ENCODE results near the gene ATP2C2. TPM values are rescaled to one million over a fixed set of nuclear protein-coding genes. Genes with fewer than 3 reads are reported as not detected.

The ATP2C2 gene
- total RNA-seq, 1 donor: not detected

- TF ChIP-seq CTCF (IDR thresholded peaks at IDR 0.05; ENCODE audit: extremely low read depth, low read depth, low read length): no peak
Measured at GRCh38 chr16:84362471-84362941, 5.8 kb upstream of the ATP2C2 start.

GRCh38 chr16:84366208-84366607 lies 2.1 kb upstream of the ATP2C2 start:
- H3K79me2 ChIP-seq (ENCODE audit: insufficient read depth, low read length): no peaks in the 10 kb centered on the region
- H3K36me3 ChIP-seq (ENCODE audit: insufficient read depth, low read length): no peaks in the 10 kb centered on the region
- DNase-seq (ENCODE audit: insufficient read length, low spot score, missing footprints): peak; percentile 50
- no peaks in the 10 kb centered on the region for H3K4me1 ChIP-seq (ENCODE audit: insufficient read depth, low read length)
- H3K9me3 ChIP-seq (ENCODE audit: low read depth, low read length): no peaks in the 10 kb centered on the region
- no peaks in the 10 kb centered on the region for H4K20me1 ChIP-seq (ENCODE audit: insufficient read depth, low read length)
- H3K27ac ChIP-seq (ENCODE audit: low read depth, low read length): no peak overlapping the region
- no peak overlapping the region for H3K4me3 ChIP-seq (ENCODE audit: insufficient read depth, low read length)
- peaks cover 59% of the 10 kb centered on the region for H3K27me3 ChIP-seq (ENCODE audit: insufficient read depth, low read length)
- no peak overlapping the region for H3K4me2 ChIP-seq (ENCODE audit: insufficient read depth, low read length)
- TF ChIP-seq CTCF (IDR thresholded peaks at IDR 0.05; ENCODE audit: extremely low read depth, low read depth, low read length): no peak
- H2AFZ ChIP-seq (ENCODE audit: low read length): no peak overlapping the region

More at GRCh38 chr16:84362471-84362941, 5.8 kb upstream of the ATP2C2 start:
- Histone ChIP-seq H3K4me1 (ENCODE audit: insufficient read depth, low read length) (peaks cover 2% of the 10 kb centered on the region), H3K27me3 (ENCODE audit: insufficient read depth, low read length) (peaks cover 30% of the 10 kb centered on the region), H3K4me3 (ENCODE audit: insufficient read depth, low read length) (no peak overlapping the region), H3K36me3 (ENCODE audit: insufficient read depth, low read length) (no peaks in the 10 kb centered on the region), H3K4me2 (ENCODE audit: insufficient read depth, low read length) (no peak overlapping the region), H3K79me2 (ENCODE audit: insufficient read depth, low read length) (no peaks in the 10 kb centered on the region), H4K20me1 (ENCODE audit: insufficient read depth, low read length) (no peaks in the 10 kb centered on the region), H3K9me3 (ENCODE audit: low read depth, low read length) (no peaks in the 10 kb centered on the region), H2AFZ (ENCODE audit: low read length) (no peak overlapping the region), H3K27ac (ENCODE audit: low read depth, low read length) (no peak overlapping the region)
- DNase-seq (ENCODE audit: insufficient read length, low spot score, missing footprints): peak; percentile 36

- Histone ChIP-seq H3K9me3 (ENCODE audit: low read depth, low read length) (no peaks in the 10 kb centered on the region), H3K4me2 (ENCODE audit: insufficient read depth, low read length) (no peak overlapping the region), H3K4me1 (ENCODE audit: insufficient read depth, low read length) (no peaks in the 10 kb centered on the region), H3K27ac (ENCODE audit: low read depth, low read length) (no peak overlapping the region), H3K36me3 (ENCODE audit: insufficient read depth, low read length) (no peaks in the 10 kb centered on the region), H3K79me2 (ENCODE audit: insufficient read depth, low read length) (no peaks in the 10 kb centered on the region), H3K4me3 (ENCODE audit: insufficient read depth, low read length) (no peak overlapping the region), H4K20me1 (ENCODE audit: insufficient read depth, low read length) (no peaks in the 10 kb centered on the region), H3K27me3 (ENCODE audit: insufficient read depth, low read length) (peaks cover 56% of the 10 kb centered on the region), H2AFZ (ENCODE audit: low read length) (no peak overlapping the region)
- TF ChIP-seq CTCF (IDR thresholded peaks at IDR 0.05; ENCODE audit: extremely low read depth, low read depth, low read length): no peak
- no peak for DNase-seq (ENCODE audit: insufficient read length, low spot score, missing footprints)
Measured at GRCh38 chr16:84367297-84367680, 1.0 kb upstream of the ATP2C2 start.

GRCh38 chr16:84367750-84368307 lies 509 bp upstream of the ATP2C2 start:
- H2AFZ ChIP-seq (ENCODE audit: low read length): no peak overlapping the region
- H3K79me2 ChIP-seq (ENCODE audit: insufficient read depth, low read length): no peaks in the 10 kb centered on the region
- no peaks in the 10 kb centered on the region for H3K9me3 ChIP-seq (ENCODE audit: low read depth, low read length)
- H3K4me3 ChIP-seq (ENCODE audit: insufficient read depth, low read length): no peak overlapping the region
- DNase-seq (ENCODE audit: insufficient read length, low spot score, missing footprints): peak; percentile 65
- H3K4me1 ChIP-seq (ENCODE audit: insufficient read depth, low read length): no peaks in the 10 kb centered on the region
- no peak overlapping the region for H3K4me2 ChIP-seq (ENCODE audit: insufficient read depth, low read length)
- H3K27ac ChIP-seq (ENCODE audit: low read depth, low read length): no peak overlapping the region
- H3K27me3 ChIP-seq (ENCODE audit: insufficient read depth, low read length): peaks cover 55% of the 10 kb centered on the region
- H3K36me3 ChIP-seq (ENCODE audit: insufficient read depth, low read length): no peaks in the 10 kb centered on the region
- TF ChIP-seq CTCF (IDR thresholded peaks at IDR 0.05; ENCODE audit: extremely low read depth, low read depth, low read length): no peak
- H4K20me1 ChIP-seq (ENCODE audit: insufficient read depth, low read length): no peaks in the 10 kb centered on the region

Data from osteoblast (primary cell).